Measurements from ENCODE around the gene BEST1. TPM values are rescaled to one million over a fixed set of nuclear protein-coding genes. Genes with fewer than 3 reads are reported as not detected.

The BEST1 gene
- total RNA-seq, 1 experiment from 2014 or later, result not detected

Small RNAs within 50 kb of the gene (small RNA-seq; reads per million reads assigned to genes)
- not detected for gene RNU6-1243P

Other genes with a start within 250 kb of the BEST1 start
- 2.8 and 2.9 TPM in 2 replicates for gene MYRF, start 197.7 kb upstream of the BEST1 start, total RNA-seq (2014; rRNA removed; shearing (Covaris generic))
- gene TMEM258, start 157.8 kb upstream of the BEST1 start, total RNA-seq (2014; rRNA removed; shearing (Covaris generic)), result 178 and 184 TPM in 2 replicates
- gene FEN1, start 157.4 kb upstream of the BEST1 start, total RNA-seq (2014; rRNA removed; shearing (Covaris generic)), result 251 and 261 TPM in 2 replicates
- 103 and 108 TPM in 2 replicates for gene FADS1, start 133.3 kb upstream of the BEST1 start, total RNA-seq (2014; rRNA removed; shearing (Covaris generic))
- 105 and 125 TPM in 2 replicates for gene FADS2, start 122.1 kb upstream of the BEST1 start, total RNA-seq (2014; rRNA removed; shearing (Covaris generic))
- 61.3 and 65.3 TPM in 2 replicates for gene FADS3, start 58.8 kb upstream of the BEST1 start, total RNA-seq (2014; rRNA removed; shearing (Covaris generic))
- 3.1 and 4.8 TPM in 2 replicates for gene RAB3IL1, start 32.8 kb upstream of the BEST1 start, total RNA-seq (2014; rRNA removed; shearing (Covaris generic))
- 334 and 1,409 TPM in 2 replicates for gene FTH1, start 17.3 kb downstream of the BEST1 start, total RNA-seq (2014; rRNA removed; shearing (Covaris generic))
- gene INCENP, start 173.7 kb downstream of the BEST1 start, total RNA-seq (2014; rRNA removed; shearing (Covaris generic)), result 93.5 and 103 TPM in 2 replicates
- not detected in 2 replicates for gene SCGB1D1, start 239.9 kb downstream of the BEST1 start, total RNA-seq (2014; rRNA removed; shearing (Covaris generic))

Measured in HT1080 (cell line).